GM21381 (cell line): ENCODE measurements around the gene IRF4.

Experiments
- ATAC-seq: cut with Tn5 transposase; IDR thresholded peaks from one replicate; pipeline ENCODE4 v1.9.1; 2021; ENCODE audit warnings: mild to moderate bottlenecking, moderate library complexity; ENCODE audit not compliant: unreplicated experiment

The IRF4 gene

DNA sequence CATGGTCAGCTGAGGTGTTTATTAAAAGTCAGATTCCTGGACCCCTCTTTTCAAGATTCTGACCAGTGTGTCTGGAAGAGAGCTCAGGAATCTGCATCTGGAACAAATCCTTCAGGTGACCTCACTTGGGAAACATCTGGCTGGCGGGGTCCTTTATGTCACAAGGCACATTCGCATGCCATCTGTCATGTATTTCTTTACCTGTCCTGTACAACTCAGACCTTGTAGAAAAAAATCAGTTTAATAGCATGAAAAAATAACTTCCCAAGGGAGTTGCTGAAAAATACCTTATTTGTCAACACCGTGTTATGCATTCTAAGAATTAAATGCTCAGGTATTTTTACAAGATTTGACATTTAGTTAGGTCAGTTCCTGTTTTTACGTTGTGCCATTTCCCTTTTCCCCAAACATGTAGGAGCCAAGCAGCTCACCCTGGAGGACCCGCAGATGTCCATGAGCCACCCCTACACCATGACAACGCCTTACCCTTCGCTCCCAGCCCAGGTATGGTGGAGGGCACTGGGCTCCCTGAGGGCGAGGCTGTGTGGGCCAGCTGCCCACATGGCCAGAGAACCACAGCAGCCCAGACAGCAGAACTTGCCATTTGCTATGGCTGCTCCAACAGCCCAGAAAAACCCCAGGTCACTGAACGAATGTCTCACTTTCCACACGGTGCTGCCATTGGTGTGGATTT lies 4.0 kb downstream of the IRF4 start:
- no peak for ATAC-seq

DNA sequence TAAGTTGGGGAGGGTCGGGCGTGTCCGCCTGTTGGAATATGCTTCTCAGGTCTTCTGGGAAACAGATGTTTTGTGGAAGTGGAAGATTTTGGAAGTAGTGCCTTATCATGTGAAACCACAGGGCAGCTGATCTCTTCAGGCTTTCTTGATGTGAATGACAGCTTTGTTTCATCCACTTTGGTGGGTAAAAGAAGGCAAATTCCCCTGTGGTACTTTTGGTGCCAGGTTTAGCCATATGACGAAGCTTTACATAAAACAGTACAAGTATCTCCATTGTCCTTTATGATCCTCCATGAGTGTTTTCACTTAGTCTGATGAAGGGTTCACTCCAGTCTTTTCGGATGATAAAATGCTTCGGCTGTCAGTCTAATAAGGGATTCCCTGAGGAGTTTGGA lies 4.6 kb downstream of the IRF4 start:
- ATAC-seq, result no peak

DNA sequence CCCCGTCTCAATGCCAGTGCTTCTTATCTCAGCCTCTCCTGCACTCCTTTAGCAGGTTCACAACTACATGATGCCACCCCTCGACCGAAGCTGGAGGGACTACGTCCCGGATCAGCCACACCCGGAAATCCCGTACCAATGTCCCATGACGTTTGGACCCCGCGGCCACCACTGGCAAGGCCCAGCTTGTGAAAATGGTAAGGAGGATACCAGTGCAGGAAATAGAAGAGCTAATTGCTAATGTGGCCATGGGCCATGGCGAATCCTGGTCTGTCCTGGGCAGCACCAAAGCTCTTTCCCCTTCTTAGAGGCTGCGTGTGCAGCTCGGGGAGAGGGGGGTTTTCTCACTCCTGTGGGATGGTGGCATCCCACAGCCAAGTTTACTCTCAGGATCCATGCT lies 5.5 kb downstream of the IRF4 start:
- ATAC-seq, result no peak

DNA sequence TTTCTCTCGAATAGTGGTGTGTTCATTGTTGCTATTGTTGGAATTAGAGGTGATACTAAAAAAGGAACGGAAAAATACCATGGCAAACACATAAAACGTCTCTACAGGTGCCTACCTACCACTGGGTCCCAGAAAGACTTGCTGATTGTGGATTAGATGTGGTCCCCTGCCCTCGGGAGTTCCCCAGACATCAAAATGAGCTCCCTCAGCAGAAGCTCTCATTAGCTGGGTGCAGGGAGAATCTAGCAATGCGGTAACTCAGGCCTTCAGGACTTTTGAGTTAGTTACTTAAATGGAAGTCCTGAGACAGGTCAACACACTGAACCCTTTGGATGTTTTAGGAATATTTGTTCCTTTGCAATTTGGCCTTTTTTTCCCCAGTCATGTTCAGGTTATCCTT lies 6.1 kb downstream of the IRF4 start:
- ATAC-seq, result no peak

DNA sequence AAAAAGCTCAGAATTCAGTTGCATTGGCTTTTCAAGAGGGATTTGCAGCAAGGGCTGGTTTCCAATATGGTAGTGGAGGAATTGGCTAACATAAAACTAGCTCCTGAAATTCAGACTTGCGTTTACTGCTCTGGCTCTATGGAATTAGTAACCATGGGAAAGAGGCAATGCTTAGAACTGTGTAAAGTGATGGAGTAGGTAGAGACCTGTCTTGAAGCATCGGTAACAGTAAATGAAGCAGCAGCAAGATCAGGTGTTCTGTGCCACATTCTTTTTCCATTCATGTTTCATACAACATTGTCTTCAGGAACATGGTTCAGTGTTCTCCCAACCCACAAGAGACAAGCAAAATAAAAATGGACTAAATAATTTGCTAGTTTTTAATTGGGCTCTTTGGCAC lies 6.5 kb downstream of the IRF4 start:
- no peak for ATAC-seq

DNA sequence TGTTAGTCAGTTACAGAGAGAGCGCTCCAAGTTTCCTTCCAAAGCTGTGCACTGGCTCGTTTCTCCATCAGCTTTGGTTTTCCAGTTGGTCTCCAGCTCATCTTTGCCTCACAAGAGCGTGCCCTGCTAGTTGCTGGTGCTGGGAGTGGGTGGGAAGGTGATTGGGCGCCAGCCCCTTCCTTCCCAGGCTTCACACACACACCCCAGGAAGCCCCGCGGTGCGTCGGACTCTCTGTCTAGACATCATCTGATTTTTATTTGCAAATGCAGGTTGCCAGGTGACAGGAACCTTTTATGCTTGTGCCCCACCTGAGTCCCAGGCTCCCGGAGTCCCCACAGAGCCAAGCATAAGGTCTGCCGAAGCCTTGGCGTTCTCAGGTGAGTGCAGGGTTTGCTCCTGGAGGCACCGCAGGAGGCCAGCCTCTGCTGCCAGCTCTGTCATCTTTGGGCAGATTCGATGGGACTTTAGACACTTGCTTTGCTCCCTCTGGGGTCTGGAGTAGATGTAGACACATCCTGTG lies 7.1 kb downstream of the IRF4 start:
- no peak for ATAC-seq

DNA sequence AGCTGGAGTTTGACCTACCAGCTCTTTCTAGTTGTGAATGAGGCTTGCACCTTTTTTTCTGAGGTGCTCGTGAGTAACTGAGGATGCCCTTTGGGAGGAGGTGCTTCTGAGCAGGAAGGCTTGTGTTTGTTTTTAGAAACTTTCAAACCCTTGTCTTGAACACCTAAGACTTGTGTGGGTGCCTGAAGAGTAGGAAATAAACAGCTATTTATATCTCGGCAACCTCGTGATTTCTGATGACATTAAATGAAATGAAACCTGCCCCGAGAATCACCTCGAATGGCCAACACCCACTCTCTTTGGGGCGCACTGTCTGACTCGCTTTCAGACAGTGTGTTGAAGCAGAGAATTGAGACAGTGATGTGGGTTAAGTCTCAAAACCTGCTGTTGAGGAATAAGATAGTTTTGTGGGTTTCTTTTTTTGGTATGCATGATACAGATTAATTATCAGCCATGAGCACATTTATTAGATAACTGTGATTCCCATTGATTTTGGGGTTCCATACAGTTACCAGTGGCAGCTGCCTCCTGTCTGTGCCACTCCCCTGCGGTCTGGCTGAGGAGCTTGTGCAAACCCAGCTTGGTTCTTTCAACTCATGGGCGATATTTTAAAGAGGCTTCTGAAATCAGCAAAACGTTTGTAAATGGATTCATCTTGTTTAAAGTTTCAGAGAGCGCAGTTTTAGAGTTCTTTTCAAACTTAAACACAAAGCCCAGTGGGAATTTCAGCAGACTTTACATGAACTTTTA lies 8.4 kb downstream of the IRF4 start:
- peak; percentile 44 for ATAC-seq

DNA sequence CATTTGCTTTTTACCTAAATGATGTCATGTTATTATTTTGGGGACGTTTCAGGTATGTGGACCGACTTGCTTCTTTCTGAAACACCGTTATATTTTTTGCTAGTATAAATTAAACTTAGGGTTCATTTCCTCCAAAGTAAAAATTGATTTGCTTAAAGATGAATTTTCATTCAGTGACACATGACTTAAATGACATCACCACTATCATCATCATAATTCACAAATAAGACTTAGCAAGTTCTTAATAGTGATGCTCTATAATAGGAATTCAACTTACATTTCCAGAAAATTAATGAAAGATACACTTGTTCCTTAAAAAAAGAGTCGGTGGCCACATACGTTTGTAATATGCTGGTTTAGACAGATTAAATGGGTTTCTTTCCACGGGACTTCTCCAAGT lies 9.3 kb downstream of the IRF4 start:
- no peak for ATAC-seq

DNA sequence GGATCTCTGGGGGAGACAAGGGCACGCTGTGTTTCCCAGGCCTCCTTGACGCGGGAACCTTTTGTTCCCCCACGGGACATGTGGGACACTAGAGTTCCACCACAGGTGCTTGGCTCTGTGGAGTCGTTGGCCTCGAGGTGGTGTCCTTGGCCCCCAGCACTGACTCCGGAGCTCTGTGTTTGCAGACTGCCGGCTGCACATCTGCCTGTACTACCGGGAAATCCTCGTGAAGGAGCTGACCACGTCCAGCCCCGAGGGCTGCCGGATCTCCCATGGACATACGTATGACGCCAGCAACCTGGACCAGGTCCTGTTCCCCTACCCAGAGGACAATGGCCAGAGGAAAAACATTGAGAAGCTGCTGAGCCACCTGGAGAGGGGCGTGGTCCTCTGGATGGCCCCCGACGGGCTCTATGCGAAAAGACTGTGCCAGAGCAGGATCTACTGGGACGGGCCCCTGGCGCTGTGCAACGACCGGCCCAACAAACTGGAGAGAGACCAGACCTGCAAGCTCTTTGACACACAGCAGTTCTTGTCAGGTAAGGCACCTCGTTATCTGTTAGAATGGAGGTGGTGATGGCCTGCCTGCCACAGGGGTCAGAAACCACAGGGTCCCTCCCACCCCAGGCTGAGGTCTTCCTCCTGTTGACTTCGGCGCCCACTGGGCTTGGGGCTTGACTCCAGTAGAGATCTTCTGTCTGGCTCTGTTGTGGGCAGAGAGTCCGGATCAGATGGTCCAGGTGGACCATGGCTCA lies 9.9 kb downstream of the IRF4 start:
- no peak for ATAC-seq

DNA sequence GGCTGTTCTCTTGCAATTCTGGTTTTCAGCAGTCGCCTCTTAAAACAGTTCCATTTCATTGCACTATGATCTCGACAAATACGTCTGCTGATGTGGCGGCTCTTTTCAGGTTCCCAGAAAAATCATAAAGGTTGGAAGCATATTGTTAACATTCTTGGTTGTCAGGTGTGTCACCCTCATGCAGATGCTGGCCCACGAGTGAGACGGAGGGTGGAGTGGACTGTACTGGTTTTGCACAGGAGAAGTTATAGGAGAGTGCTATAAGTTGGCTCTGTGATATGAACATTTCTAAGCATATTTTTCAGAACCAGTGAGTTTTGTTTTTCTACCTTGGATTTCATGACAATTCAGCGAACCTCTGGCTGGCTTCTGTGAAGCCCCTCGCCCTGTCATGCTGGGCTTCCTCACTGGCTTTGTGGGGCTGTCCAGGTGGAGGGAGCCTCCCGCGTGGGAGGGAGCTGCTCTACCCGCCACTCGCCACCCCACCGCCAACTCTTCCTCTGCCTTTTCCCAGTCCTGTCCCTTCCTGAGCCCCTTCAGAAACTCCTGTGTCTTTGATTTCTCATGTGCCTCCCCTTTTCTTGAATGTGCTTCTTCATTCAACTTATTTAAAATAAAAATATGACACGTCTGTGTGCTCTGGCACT lies 10.6 kb downstream of the IRF4 start:
- ATAC-seq, result no peak

DNA sequence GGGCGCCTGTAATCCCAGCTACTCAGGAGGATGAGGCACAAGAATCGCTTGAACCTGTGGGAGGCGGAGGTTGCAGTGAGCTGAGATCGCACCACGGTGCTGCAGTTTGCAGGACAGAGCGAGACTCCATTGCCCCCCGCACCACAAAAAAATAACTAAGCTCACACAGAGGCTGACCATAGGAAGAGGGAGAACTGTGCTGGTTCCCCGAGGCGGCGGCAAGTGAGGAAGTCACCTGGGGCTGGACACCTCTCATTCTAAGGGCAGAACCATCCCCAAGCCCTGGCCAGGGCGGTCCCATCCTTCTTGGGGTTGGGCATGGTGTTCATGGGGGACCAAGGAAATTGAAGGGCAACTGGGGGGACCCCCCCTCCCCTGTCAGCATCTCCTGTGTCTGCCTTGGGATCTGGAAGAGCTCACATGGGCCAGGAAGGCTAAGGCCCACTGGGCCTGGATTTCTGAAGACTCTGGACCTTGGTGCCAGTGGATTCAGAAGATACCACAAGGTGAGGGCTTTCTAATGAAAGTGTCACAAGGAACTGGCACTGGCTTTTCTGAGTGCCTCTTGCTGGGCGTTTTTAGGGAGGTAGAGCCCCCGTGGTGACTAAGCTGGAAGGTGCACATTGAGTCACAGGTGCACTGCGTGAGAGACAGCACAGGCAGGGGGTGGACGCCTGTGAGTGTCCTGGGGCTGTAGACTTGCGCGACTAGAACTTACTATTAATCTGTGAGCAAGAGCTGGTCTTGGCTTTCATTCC lies 11.5 kb downstream of the IRF4 start:
- ATAC-seq, result no peak

DNA sequence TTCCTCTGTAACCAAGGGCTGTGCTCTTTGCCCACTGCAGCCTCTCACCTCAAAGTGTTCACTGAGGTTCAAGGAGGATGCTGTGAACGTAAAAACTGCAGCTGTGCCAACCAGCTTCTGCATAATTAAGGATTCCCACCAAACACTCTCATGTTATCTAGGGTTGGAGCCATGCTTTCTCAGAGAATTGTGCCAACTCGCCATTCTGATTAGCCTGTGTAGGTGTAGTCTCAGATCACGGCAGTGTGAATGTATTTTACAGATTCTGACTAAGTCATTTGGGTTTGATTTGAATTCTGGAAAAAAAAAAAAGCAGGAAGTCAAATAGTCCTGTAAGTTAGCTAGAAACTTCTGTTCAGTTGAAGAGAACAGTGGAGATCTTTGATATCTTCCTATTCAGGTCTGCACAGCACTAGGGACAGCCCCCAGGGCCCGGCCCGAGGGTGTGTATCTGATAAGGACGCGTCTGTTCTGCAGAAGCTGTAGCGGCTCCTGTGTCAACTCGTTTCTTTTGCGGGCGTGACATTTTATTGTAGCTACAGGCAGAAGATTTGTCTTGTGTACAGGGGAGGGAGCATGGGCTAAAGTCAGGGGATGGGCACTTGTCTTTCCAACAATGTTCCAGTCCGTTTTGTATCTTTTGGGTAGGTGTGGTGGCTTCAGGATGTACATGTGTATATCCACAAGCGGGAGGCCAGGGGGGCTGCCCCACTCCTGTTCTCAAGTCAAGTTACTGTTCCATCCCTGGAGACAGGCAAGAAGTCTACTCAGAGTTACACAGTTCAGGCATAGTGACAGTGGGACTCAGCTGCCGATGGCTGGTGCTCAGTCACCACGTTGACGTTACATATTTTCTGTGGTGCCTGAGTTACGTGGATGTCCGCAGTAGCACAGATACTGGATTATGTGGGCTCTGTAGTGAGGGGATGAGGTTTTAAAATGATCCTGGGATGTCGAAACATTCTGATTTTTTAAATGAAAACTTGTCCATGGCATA lies 12.4 kb downstream of the IRF4 start:
- no peak for ATAC-seq

DNA sequence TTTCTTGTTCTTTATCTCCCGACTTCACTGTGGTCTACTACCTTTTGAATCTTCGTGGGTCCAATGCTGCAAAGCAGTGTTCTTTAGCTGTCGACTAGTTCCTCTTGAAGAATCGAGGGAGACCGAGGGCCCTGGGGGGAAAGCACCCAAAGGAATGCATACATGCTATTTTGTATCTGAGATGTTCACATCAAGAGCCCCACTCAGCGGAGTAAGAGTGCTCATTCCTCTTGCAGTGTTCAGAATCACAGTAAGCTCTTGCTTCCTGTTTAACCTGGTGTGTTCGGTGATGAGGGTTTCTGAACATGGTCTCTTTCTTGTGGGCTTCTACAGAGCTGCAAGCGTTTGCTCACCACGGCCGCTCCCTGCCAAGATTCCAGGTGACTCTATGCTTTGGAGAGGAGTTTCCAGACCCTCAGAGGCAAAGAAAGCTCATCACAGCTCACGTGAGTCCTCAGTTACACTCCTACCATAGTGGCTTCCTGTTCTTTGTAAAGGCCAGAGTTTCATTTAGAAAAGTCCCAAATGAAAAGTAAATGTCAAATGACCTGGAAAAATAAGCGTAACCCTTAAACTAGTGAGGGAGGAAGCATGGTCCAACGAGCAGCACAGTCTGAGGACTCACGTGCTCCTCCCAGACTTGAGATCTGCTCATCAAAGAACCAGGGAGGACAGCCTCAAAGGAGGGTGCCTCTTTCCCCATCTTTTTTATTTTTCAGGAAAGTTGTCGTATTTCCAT lies 13.3 kb downstream of the IRF4 start:
- ATAC-seq, result no peak

DNA sequence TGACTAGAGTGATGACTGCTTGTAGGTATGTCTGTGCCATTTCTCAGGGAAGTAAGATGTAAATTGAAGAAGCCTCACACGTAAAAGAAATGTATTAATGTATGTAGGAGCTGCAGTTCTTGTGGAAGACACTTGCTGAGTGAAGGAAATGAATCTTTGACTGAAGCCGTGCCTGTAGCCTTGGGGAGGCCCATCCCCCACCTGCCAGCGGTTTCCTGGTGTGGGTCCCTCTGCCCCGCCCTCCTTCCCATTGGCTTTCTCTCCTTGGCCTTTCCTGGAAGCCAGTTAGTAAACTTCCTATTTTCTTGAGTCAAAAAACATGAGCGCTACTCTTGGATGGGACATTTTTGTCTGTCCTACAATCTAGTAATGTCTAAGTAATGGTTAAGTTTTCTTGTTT lies 16.6 kb downstream of the IRF4 start:
- no peak for ATAC-seq

DNA sequence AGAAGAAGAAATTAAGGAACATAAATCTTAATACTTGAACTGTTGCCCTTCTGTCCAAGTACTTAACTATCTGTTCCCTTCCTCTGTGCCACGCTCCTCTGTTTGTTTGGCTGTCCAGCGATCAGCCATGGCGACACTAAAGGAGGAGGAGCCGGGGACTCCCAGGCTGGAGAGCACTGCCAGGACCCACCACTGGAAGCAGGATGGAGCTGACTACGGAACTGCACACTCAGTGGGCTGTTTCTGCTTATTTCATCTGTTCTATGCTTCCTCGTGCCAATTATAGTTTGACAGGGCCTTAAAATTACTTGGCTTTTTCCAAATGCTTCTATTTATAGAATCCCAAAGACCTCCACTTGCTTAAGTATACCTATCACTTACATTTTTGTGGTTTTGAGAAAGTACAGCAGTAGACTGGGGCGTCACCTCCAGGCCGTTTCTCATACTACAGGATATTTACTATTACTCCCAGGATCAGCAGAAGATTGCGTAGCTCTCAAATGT lies 17.1 kb downstream of the IRF4 start:
- no peak for ATAC-seq

DNA sequence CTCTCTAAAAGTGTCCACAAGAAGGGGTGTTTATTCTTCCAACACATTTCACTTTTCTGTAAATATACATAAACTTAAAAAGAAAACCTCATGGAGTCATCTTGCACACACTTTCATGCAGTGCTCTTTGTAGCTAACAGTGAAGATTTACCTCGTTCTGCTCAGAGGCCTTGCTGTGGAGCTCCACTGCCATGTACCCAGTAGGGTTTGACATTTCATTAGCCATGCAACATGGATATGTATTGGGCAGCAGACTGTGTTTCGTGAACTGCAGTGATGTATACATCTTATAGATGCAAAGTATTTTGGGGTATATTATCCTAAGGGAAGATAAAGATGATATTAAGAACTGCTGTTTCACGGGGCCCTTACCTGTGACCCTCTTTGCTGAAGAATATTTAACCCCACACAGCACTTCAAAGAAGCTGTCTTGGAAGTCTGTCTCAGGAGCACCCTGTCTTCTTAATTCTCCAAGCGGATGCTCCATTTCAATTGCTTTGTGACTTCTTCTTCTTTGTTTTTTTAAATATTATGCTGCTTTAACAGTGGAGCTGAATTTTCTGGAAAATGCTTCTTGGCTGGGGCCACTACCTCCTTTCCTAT lies 17.9 kb downstream of the IRF4 start:
- ATAC-seq, result no peak

DNA sequence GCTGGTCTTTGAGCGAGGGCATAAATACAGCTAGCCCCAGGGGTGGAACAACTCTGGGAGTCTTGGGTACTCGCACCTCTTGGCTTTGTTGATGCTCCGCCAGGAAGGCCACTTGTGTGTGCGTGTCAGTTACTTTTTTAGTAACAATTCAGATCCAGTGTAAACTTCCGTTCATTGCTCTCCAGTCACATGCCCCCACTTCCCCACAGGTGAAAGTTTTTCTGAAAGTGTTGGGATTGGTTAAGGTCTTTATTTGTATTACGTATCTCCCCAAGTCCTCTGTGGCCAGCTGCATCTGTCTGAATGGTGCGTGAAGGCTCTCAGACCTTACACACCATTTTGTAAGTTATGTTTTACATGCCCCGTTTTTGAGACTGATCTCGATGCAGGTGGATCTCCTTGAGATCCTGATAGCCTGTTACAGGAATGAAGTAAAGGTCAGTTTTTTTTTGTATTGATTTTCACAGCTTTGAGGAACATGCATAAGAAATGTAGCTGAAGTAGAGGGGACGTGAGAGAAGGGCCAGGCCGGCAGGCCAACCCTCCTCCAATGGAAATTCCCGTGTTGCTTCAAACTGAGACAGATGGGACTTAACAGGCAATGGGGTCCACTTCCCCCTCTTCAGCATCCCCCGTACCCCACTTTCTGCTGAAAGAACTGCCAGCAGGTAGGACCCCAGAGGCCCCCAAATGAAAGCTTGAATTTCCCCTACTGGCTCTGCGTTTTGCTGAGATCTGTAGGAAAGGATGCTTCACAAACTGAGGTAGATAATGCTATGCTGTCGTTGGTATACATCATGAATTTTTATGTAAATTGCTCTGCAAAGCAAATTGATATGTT lies 19.2 kb downstream of the IRF4 start:
- no peak for ATAC-seq
